HG02678 (cell line): ENCODE measurements around the gene RSPH10B2.
"Not testable (repeated sequence)": the region's sequence is repeated elsewhere in the genome, so short reads cannot be mapped to it uniquely, and the experiment has no call there.

ENCODE experiments used
- ATAC-seq: cut with Tn5 transposase; IDR thresholded peaks from one replicate; pipeline ENCODE4 v1.9.1; 2021; ENCODE audit warnings: mild to moderate bottlenecking, moderate library complexity; ENCODE audit not compliant: unreplicated experiment

The RSPH10B2 gene

GRCh38 chr7:6781581-6781980 lies 27.7 kb downstream of the RSPH10B2 start:
- ATAC-seq: not testable (repeated sequence)

- ATAC-seq: not testable (repeated sequence)
Observed at GRCh38 chr7:6789353-6789752, 35.5 kb downstream of the RSPH10B2 start.

GRCh38 chr7:6792113-6792872 lies 38.4 kb downstream of the RSPH10B2 start:
- ATAC-seq: not testable (repeated sequence)

GRCh38 chr7:6794276-6794675 lies 40.4 kb downstream of the RSPH10B2 start:
- ATAC-seq: not testable (repeated sequence)

GRCh38 chr7:6797218-6797617 lies 43.3 kb downstream of the RSPH10B2 start:
- not testable (repeated sequence) for ATAC-seq

GRCh38 chr7:6798047-6798446 lies 44.1 kb downstream of the RSPH10B2 start:
- ATAC-seq: not testable (repeated sequence)

- ATAC-seq: not testable (repeated sequence)
Observed at GRCh38 chr7:6799887-6800286, 46.0 kb downstream of the RSPH10B2 start.

GRCh38 chr7:6800331-6800730 lies 46.4 kb downstream of the RSPH10B2 start:
- ATAC-seq: not testable (repeated sequence)

- not testable (repeated sequence) for ATAC-seq
Observed at GRCh38 chr7:6807393-6807918, 53.6 kb downstream of the RSPH10B2 start.

GRCh38 chr7:6807959-6808358 lies 54.1 kb downstream of the RSPH10B2 start:
- ATAC-seq: not testable (repeated sequence)

GRCh38 chr7:6813011-6813410 lies 59.1 kb downstream of the RSPH10B2 start:
- not testable (repeated sequence) for ATAC-seq

- not testable (repeated sequence) for ATAC-seq
Observed at GRCh38 chr7:6815470-6815869, 61.6 kb downstream of the RSPH10B2 start.

GRCh38 chr7:6821622-6822021 lies 67.7 kb downstream of the RSPH10B2 start:
- not testable (repeated sequence) for ATAC-seq

GRCh38 chr7:6825236-6826125 lies 71.6 kb downstream of the RSPH10B2 start:
- peak; percentile 49 for ATAC-seq

GRCh38 chr7:6826151-6826550 lies 72.2 kb downstream of the RSPH10B2 start, which contains the start of gene CCZ1B:
CCZ1B (minus strand) TSS chr7:6826275; CDS start chr7:6826197, 78 bp downstream.
- ATAC-seq: peak; percentile 99

GRCh38 chr7:6827180-6827579 lies 73.3 kb downstream of the RSPH10B2 start:
- ATAC-seq: not testable (repeated sequence)

GRCh38 chr7:6829616-6830015 lies 75.7 kb downstream of the RSPH10B2 start:
- ATAC-seq: not testable (repeated sequence)

- not testable (repeated sequence) for ATAC-seq
Observed at GRCh38 chr7:6830026-6830425, 76.1 kb downstream of the RSPH10B2 start.

GRCh38 chr7:6831018-6831725 lies 77.3 kb downstream of the RSPH10B2 start:
- no peak for ATAC-seq

GRCh38 chr7:6833636-6834035 lies 79.7 kb downstream of the RSPH10B2 start:
- no peak for ATAC-seq

GRCh38 chr7:6835521-6835920 lies 81.6 kb downstream of the RSPH10B2 start:
- ATAC-seq: not testable (repeated sequence)
